Measurements from ENCODE around the gene C10orf105.

Gene C10orf105

DNA sequence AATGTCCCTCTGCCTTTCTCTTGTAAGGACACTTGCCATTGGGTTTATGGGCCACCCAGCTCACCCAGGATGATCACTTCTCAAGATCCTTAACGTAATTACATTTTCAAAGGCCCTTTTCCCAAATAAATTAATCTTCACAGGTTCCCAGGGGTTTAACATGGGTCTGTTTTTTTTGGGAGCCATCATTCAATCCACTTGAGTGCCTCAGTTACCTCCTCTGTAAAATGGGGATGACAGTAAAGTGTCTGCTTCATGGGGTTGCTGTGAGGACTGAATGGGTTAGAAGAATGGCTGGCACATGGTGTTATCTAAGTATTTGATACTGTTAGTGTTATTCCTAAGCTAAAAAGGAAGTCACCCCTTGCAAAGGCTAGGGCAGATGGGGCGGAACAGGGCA, 7.4 kb downstream of the C10orf105 start:
- DNase-seq (ENCODE audit: low read depth) = no peak
- TF ChIP-seq, protein P1, sequence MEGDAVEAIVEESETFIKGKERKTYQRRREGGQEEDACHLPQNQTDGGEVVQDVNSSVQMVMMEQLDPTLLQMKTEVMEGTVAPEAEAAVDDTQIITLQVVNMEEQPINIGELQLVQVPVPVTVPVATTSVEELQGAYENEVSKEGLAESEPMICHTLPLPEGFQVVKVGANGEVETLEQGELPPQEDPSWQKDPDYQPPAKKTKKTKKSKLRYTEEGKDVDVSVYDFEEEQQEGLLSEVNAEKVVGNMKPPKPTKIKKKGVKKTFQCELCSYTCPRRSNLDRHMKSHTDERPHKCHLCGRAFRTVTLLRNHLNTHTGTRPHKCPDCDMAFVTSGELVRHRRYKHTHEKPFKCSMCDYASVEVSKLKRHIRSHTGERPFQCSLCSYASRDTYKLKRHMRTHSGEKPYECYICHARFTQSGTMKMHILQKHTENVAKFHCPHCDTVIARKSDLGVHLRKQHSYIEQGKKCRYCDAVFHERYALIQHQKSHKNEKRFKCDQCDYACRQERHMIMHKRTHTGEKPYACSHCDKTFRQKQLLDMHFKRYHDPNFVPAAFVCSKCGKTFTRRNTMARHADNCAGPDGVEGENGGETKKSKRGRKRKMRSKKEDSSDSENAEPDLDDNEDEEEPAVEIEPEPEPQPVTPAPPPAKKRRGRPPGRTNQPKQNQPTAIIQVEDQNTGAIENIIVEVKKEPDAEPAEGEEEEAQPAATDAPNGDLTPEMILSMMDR (IDR thresholded peaks at IDR 0.05; ENCODE audit: low read length, missing control alignments) = no peak
- H3K4me3 ChIP-seq (replicated peaks; ENCODE audit: low read depth, low read length) = no peak overlapping the region

DNA sequence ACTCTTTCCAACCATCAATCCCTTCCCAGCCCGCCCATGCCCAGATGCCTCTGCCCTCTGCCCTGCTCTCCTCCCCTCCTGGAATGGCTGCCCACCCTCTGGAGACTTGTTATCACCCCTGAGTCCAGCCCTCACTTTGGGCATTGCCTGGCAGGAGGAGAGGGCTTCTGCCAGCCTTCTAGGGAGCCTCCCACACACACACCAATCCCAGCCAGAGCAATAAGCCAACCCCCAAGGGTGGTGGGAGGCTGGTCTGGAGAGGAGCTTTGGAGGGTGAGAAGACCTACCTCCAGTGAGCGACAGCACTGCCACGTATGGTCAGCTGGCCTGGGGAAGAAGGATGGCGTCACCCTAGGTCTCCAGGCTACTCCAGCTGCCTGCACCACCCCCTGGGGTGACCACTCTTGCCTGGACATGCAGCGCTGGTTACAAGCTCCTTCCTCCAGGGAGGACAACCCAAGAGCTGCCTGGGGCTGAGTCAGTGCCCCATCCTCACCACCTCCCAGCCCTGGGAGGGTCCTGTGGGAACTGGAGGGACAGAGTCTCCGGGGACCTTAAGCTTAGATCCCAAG, 8.4 kb downstream of the C10orf105 start:
- TF ChIP-seq, protein P1 (IDR thresholded peaks at IDR 0.05; ENCODE audit: low read length, missing control alignments) = no peak
- DNase-seq (ENCODE audit: low read depth) = no peak
- H3K4me3 ChIP-seq (replicated peaks; ENCODE audit: low read depth, low read length) = no peak overlapping the region

DNA sequence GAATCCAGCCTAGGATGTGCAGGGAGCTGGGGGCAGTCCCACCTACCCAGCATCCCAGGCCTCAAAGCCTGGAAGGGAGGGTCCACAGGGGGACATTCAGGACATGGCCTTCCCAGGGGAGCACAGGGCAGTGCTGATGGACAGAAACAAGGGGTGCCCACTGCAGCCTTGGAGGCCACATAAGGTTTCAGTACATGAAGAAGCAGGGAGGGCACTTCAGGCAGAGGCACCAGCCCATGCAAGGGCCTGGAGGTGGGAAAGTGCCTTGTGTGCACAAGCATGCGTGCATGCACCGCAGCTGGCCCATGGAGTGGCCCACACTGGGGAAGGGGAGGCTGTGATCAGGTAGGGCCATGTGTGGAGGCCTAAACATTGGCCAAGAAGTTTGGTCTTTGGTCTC, 9.1 kb downstream of the C10orf105 start:
- DNase-seq (ENCODE audit: low read depth) = no peak
- TF ChIP-seq, protein P1 (IDR thresholded peaks at IDR 0.05; ENCODE audit: low read length, missing control alignments) = no peak
- no peak overlapping the region for H3K4me3 ChIP-seq (replicated peaks; ENCODE audit: low read depth, low read length)

DNA sequence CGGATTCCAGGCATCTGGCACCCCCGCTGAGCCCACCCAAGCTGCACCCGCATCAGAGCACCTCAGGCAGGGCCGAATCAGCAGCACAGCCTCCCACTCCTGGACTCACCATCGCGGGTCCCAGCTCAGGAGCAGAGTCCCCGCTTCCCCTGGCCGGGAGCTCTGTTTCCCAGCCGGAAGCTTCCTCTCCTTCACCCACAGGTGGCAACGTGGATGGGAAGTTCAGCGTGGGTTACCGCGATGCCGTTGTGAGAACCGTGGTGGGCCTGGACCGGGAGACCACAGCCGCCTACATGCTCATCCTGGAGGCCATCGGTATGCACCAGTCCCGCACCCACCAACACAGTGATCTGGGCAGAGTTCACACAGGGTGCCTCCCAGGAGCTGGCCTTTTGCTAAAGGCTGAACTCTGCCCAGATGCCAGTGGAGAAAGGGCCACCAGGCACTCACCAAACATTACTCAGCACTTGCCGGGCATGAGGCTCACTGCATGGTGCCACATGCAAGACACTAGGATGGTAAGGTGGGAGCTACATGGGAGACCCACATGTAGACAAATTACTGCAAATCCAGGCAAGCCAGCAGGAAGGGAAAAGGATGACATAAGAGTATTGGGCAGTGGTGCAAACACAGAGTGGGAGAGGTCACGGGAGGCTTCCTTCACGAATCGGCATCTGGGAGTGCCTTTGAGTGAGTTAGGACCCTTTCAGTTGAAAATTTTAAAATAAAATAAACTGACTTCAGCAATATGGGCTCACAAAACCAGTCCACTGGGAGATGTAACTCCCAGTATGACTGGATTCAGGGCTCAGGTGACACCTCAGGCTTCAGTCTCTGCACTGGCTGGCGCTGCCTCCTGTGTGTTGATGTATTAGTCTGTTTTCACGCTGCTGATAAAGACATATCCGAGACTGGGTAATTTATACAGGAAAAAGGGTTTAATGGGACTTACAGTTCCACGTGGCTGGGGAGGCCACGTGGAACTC, 10.4 kb downstream of the C10orf105 start:
- TF ChIP-seq, protein P1 (IDR thresholded peaks at IDR 0.05; ENCODE audit: low read length, missing control alignments) = no peak
- no peak for DNase-seq (ENCODE audit: low read depth)
- H3K4me3 ChIP-seq (replicated peaks; ENCODE audit: low read depth, low read length) = no peak overlapping the region

DNA sequence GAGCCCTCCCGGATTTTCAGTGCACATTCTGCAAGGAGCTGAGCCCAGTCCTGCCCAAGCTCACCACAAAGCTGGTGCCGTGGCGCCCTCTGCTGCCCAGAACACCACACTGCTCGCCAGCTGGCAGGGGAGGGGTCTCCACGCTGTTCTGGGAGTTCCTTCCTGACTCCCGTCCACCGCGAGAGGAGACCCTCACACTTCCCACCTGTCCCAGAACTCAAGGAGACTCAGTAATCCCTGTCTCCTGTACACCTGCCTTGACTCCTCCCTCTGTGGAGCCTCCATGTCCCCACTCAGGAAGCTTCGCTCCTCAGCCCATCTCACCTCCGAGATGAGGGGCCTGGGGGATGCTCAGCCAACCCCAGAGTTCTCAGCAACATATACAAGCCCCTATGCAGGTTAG, 11.3 kb downstream of the C10orf105 start:
- no peak overlapping the region for H3K4me3 ChIP-seq (replicated peaks; ENCODE audit: low read depth, low read length)
- DNase-seq (ENCODE audit: low read depth) = peak; percentile 42
- TF ChIP-seq, protein P1 (IDR thresholded peaks at IDR 0.05; ENCODE audit: low read length, missing control alignments) = peak; percentile 85

DNA sequence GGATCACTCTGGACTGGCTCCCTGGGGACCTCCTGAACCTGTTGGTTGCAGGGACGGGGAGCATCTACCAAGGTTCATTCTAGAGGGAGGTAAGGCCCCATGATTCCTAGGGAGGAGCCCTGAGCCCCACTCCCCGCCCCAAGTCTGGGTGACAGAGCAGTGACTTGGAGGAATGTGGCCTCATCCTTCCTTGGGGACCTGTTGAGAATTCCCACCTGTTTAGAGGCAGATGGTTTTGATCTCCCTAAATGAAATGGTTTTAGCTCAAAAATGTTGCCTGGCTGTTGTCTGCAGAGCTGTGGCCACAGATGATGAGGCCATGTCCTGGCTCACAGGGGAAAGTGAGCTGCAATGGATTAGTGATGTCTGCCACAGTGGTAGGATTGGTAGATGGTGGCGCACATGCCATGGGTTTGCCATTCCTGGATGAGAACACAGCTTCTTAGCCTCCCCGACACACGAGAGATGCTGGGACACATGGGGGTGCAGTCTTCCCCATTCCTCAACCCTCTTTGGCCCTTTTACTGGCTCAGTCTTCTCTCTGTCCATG, 12.3 kb downstream of the C10orf105 start:
- TF ChIP-seq, protein P1 (IDR thresholded peaks at IDR 0.05; ENCODE audit: low read length, missing control alignments) = no peak
- DNase-seq (ENCODE audit: low read depth) = no peak

More for the DNA sequence above, 12.3 kb downstream of the C10orf105 start:
- no peak overlapping the region for H3K4me3 ChIP-seq (replicated peaks; ENCODE audit: low read depth, low read length)

Measured in fibroblast of pulmonary artery (primary cell).